ENCODE results near the gene FBXL7. TPM values are rescaled to one million over a fixed set of nuclear protein-coding genes. Genes with fewer than 3 reads are reported as not detected.

The FBXL7 gene
- total RNA-seq, 1 donor from 2014 or later = 30.4 TPM

DNA sequence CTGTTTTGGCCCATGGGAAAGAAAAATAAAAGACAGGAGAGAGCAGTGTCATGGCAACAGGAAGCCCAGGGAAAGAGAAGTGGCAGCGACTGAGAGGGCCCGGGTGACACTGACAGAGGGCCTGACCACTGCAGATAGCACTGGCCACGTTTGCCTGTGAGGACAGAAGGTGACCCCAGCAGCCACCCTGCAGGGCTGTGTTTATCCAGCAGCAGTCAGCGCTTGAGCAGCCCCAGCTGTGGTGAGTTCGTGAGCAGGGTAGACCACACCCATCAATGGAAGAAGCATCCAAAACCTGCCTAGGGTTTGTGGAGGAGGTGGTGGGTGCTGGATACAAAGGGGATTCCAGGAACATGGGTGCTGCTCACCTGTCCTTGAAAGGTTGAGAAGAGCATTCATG is 457.1 kb downstream of the FBXL7 start:
- Histone ChIP-seq H3K4me1 (no peaks in the 10 kb centered on the region), H3K27me3 (no peaks in the 10 kb centered on the region), H3K9me3 (no peaks in the 10 kb centered on the region), H3K4me3 (no peak overlapping the region), H3K27ac (no peak overlapping the region), H3K36me3 (no peaks in the 10 kb centered on the region)
- TF ChIP-seq, protein P1, sequence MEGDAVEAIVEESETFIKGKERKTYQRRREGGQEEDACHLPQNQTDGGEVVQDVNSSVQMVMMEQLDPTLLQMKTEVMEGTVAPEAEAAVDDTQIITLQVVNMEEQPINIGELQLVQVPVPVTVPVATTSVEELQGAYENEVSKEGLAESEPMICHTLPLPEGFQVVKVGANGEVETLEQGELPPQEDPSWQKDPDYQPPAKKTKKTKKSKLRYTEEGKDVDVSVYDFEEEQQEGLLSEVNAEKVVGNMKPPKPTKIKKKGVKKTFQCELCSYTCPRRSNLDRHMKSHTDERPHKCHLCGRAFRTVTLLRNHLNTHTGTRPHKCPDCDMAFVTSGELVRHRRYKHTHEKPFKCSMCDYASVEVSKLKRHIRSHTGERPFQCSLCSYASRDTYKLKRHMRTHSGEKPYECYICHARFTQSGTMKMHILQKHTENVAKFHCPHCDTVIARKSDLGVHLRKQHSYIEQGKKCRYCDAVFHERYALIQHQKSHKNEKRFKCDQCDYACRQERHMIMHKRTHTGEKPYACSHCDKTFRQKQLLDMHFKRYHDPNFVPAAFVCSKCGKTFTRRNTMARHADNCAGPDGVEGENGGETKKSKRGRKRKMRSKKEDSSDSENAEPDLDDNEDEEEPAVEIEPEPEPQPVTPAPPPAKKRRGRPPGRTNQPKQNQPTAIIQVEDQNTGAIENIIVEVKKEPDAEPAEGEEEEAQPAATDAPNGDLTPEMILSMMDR (IDR thresholded peaks at IDR 0.05) = no peak
- no peak for DNase-seq (ENCODE audit: low spot score in 2 of 2)
- intact Hi-C loops (cut with DNase I) = no loop called here

GRCh38 chr5:15959370-15960164 is 459.6 kb downstream of the FBXL7 start:
- Histone ChIP-seq H3K27me3 (no peaks in the 10 kb centered on the region), H3K27ac (no peak overlapping the region), H3K4me3 (no peak overlapping the region), H3K9me3 (no peaks in the 10 kb centered on the region), H3K36me3 (no peaks in the 10 kb centered on the region), H3K4me1 (no peaks in the 10 kb centered on the region)
- intact Hi-C loops (cut with DNase I) = no loop called here
- no peak for DNase-seq (ENCODE audit: low spot score in 2 of 2)
- TF ChIP-seq, protein P1 (IDR thresholded peaks at IDR 0.05) = no peak

DNA sequence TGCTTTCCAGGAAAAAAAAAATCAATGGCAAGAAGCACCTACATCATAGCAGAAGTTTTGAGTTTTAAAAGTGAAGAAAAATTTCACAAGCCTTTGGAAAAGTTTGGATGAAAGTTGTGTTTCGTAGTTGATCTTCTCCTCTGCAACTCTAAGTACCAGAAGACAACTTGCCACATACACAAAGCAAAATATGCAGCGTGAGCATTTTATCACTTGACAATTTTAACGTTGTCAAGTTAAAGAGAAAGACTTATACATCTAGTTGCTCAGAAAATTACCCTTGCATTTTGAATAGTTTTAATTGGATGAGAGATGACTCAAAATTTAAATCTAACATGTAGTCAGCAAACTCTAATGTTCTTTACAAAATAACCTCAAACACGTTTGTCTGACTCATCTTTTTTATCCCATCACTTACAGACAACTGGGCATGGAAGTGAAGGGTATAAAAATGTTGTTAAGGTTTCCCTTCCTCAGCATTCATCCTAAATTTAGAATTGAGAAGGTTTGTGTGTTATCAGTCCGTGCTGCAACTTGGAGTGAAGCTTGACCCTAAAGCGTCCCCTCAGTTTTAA is 466.2 kb downstream of the FBXL7 start:
- intact Hi-C loops (cut with DNase I) = no loop called here
- TF ChIP-seq, protein P1 (IDR thresholded peaks at IDR 0.05) = no peak
- Histone ChIP-seq H3K36me3 (no peaks in the 10 kb centered on the region), H3K4me3 (no peak overlapping the region), H3K27ac (no peak overlapping the region), H3K27me3 (no peaks in the 10 kb centered on the region), H3K9me3 (no peaks in the 10 kb centered on the region), H3K4me1 (no peaks in the 10 kb centered on the region)
- DNase-seq (ENCODE audit: low spot score in 2 of 2) = no peak

GRCh38 chr5:15966651-15967050 is 466.7 kb downstream of the FBXL7 start:
- DNase-seq (ENCODE audit: low spot score in 2 of 2) = no peak
- no peaks in the 10 kb centered on the region for H3K36me3 ChIP-seq
- intact Hi-C loops (cut with DNase I) = no loop called here
- no peaks in the 10 kb centered on the region for H3K27me3 ChIP-seq
- no peaks in the 10 kb centered on the region for H3K9me3 ChIP-seq
- no peak overlapping the region for H3K4me3 ChIP-seq
- H3K4me1 ChIP-seq = no peaks in the 10 kb centered on the region
- TF ChIP-seq, protein P1 (IDR thresholded peaks at IDR 0.05) = no peak
- H3K27ac ChIP-seq = no peak overlapping the region

- Histone ChIP-seq H3K9me3 (no peaks in the 10 kb centered on the region), H3K27me3 (no peaks in the 10 kb centered on the region), H3K4me3 (no peak overlapping the region), H3K27ac (no peak overlapping the region), H3K4me1 (no peaks in the 10 kb centered on the region), H3K36me3 (no peaks in the 10 kb centered on the region)
- DNase-seq (ENCODE audit: low spot score in 2 of 2) = no peak
- TF ChIP-seq, protein P1 (IDR thresholded peaks at IDR 0.05) = no peak
- intact Hi-C loops (cut with DNase I) = no loop called here
Measured at GRCh38 chr5:15968993-15969392, 469.0 kb downstream of the FBXL7 start.

Measured in ascending aorta (tissue), 2 donors.